Neural progenitor cell (in vitro differentiated cells): ENCODE data around the gene PTTG1IP.

Source experiments
- EZH2phosphoT487 ChIP-seq: fragments of 200-600 bp; sonication (generic); IDR thresholded peaks from 2 replicates; pipeline ENCODE4 v1.6.1; 2017; ENCODE audit warnings: antibody characterized with exemption
- TF ChIP-seq, protein P1 (sequence below): fragments of 200-600 bp; sonication (generic); IDR thresholded peaks from 2 replicates; pipeline ENCODE4 v1.5.1; 2017; ENCODE audit warnings: antibody characterized with exemption, mild to moderate bottlenecking

DNA sequence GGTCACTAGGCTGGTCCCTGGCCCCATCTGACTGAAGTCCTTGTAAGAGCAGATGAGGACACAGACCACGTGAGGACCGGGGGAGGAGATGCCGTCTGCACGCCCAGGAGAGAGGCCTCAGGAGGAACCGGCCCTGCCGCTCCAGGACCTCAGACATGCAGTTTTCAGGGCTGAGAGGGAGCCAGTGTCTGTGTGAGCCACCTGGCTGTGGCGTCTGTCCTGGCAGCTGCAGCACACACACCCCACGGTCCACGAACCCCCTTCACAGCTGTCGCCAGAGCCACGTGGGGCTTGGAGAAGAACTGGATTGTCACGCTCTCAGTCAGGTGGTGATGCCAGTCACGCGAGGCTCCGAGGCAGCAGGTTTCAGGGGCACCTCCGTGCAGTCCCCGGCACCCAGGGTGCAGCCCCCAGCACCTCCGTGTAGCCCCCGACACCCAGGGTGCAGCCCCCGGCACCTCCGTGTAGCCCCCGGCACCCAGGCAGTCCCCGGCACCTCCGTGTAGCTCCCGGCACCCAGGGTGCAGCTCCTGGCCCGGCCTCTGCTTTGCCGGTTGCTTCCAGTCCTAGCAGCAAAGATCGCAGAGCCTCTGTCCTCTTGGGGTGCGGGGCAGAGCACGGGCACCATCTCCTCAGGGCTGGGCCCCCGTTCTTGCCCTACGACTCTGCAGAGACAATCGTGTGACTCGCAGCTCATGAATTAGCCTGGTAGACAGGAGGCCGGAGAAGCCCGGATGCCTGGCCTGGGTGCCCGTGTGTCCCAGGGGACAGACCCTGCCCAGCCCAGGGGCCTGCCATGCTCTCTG lies 36.6 kb downstream of the PTTG1IP start:
- TF ChIP-seq, protein P1, sequence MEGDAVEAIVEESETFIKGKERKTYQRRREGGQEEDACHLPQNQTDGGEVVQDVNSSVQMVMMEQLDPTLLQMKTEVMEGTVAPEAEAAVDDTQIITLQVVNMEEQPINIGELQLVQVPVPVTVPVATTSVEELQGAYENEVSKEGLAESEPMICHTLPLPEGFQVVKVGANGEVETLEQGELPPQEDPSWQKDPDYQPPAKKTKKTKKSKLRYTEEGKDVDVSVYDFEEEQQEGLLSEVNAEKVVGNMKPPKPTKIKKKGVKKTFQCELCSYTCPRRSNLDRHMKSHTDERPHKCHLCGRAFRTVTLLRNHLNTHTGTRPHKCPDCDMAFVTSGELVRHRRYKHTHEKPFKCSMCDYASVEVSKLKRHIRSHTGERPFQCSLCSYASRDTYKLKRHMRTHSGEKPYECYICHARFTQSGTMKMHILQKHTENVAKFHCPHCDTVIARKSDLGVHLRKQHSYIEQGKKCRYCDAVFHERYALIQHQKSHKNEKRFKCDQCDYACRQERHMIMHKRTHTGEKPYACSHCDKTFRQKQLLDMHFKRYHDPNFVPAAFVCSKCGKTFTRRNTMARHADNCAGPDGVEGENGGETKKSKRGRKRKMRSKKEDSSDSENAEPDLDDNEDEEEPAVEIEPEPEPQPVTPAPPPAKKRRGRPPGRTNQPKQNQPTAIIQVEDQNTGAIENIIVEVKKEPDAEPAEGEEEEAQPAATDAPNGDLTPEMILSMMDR: no peak
- TF ChIP-seq EZH2phosphoT487: no peak
